ENCODE data around the gene BLM.

DNA sequence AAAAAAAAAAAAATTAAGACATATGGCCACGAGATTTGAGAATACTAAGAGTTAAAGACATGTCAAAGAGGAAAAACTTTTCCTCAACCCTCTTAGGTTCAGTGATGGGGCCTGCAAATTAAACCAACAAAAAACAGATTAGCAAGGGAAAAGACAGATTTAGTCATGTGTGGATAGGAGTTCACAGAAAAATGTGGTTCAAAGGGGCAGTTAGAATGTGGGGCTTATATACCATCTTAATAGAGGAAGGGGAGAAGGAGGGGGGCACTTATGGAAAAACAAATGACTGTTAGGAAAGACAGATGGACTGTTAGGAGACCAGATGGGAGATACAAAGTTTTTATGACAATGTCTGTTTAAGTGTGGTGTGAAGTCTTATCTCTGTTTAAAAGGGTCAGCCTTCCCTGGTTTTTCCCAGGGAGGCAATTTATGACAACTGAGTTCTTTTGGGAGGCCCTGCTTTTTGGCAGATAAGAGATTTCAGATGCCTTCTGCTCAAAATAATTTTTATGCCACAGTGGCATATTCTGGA is 82.6 kb downstream of the BLM start:
- TF ChIP-seq, protein P1, sequence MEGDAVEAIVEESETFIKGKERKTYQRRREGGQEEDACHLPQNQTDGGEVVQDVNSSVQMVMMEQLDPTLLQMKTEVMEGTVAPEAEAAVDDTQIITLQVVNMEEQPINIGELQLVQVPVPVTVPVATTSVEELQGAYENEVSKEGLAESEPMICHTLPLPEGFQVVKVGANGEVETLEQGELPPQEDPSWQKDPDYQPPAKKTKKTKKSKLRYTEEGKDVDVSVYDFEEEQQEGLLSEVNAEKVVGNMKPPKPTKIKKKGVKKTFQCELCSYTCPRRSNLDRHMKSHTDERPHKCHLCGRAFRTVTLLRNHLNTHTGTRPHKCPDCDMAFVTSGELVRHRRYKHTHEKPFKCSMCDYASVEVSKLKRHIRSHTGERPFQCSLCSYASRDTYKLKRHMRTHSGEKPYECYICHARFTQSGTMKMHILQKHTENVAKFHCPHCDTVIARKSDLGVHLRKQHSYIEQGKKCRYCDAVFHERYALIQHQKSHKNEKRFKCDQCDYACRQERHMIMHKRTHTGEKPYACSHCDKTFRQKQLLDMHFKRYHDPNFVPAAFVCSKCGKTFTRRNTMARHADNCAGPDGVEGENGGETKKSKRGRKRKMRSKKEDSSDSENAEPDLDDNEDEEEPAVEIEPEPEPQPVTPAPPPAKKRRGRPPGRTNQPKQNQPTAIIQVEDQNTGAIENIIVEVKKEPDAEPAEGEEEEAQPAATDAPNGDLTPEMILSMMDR (conservative IDR thresholded peaks at IDR 0.05; ENCODE audit: low read depth, low read length): no peak
- TF ChIP-seq FOS (IDR thresholded peaks at IDR 0.05; ENCODE audit: low read depth, low read length) (no peak), POLR2A (IDR thresholded peaks at IDR 0.05; ENCODE audit: low read depth, low read length) (no peak), MAZ (IDR thresholded peaks at IDR 0.05; ENCODE audit: borderline replicate concordance, low read depth, low read length) (no peak), CEBPB (IDR thresholded peaks at IDR 0.05; ENCODE audit: low read depth, low read length) (no peak)
- TF ChIP-seq, protein P2, sequence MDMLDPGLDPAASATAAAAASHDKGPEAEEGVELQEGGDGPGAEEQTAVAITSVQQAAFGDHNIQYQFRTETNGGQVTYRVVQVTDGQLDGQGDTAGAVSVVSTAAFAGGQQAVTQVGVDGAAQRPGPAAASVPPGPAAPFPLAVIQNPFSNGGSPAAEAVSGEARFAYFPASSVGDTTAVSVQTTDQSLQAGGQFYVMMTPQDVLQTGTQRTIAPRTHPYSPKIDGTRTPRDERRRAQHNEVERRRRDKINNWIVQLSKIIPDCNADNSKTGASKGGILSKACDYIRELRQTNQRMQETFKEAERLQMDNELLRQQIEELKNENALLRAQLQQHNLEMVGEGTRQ (IDR thresholded peaks at IDR 0.05; ENCODE audit: low read depth, low read length): no peak
